ENCODE results near the gene PLCL2.

The PLCL2 gene

DNA sequence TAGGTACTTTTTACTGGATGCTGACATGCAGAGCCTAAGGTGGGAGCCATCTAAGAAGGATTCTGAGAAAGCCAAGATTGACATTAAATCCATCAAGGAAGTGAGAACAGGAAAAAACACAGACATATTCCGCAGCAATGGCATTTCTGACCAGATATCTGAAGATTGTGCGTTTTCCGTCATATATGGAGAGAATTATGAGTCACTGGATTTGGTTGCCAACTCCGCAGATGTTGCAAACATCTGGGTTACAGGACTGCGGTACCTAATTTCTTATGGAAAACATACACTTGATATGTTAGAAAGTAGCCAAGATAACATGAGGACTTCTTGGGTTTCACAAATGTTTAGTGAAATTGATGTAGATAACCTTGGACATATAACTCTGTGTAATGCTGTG is 125.1 kb downstream of the PLCL2 start:
- H3K4me1 ChIP-seq (ENCODE audit: insufficient read depth, low read length): peaks cover 6% of the 10 kb centered on the region
- peaks cover 20% of the 10 kb centered on the region for H3K27me3 ChIP-seq (ENCODE audit: insufficient read depth, low read length)
- H3K9ac ChIP-seq (ENCODE audit: low read depth, low read length): no peak overlapping the region
- H3K4me3 ChIP-seq (ENCODE audit: low read length): no peak overlapping the region
- H3K36me3 ChIP-seq (ENCODE audit: insufficient read depth, low read depth, low read length): no peaks in the 10 kb centered on the region
- no peaks in the 10 kb centered on the region for H3K9me3 ChIP-seq (ENCODE audit: insufficient read depth, low read depth, low read length)
- H3K27ac ChIP-seq (ENCODE audit: low read length): no peak overlapping the region

DNA sequence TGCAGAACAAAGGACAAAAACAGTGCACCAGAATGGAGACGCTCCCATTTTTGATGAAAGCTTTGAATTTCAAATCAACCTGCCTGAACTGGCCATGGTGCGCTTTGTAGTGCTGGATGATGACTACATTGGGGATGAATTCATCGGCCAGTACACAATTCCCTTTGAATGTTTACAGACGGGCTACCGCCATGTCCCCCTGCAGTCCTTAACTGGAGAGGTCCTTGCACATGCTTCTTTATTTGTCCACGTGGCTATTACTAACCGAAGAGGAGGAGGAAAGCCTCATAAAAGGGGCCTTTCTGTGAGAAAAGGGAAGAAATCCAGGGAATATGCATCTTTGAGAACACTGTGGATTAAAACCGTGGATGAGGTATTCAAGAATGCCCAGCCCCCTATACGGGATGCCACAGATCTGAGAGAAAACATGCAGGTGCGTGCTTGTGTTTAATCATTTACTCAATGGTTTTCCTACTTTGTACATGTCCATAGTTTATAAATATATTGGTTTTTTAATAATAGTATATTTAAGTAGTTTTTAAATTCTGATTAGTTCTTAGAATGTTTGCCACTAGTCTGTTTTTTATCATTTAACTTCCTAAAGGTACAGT is 127.1 kb downstream of the PLCL2 start:
- Histone ChIP-seq H3K4me3 (ENCODE audit: low read length) (no peak overlapping the region), H3K4me1 (ENCODE audit: insufficient read depth, low read length) (peaks cover 5% of the 10 kb centered on the region; the same call in 1 of the 2 replicates), H3K9me3 (ENCODE audit: insufficient read depth, low read depth, low read length) (no peaks in the 10 kb centered on the region), H3K27me3 (ENCODE audit: insufficient read depth, low read length) (peaks cover under 1% of the 10 kb centered on the region; the same call in 1 of the 2 replicates), H3K27ac (ENCODE audit: low read length) (no peak overlapping the region), H3K36me3 (ENCODE audit: insufficient read depth, low read depth, low read length) (no peaks in the 10 kb centered on the region), H3K9ac (ENCODE audit: low read depth, low read length) (no peak overlapping the region)

- Histone ChIP-seq H3K27me3 (ENCODE audit: insufficient read depth, low read length) (no peaks in the 10 kb centered on the region), H3K4me1 (ENCODE audit: insufficient read depth, low read length) (peaks cover 8% of the 10 kb centered on the region), H3K4me3 (ENCODE audit: low read length) (no peak overlapping the region), H3K36me3 (ENCODE audit: insufficient read depth, low read depth, low read length) (no peaks in the 10 kb centered on the region), H3K9me3 (ENCODE audit: insufficient read depth, low read depth, low read length) (no peaks in the 10 kb centered on the region), H3K27ac (ENCODE audit: low read length) (no peak overlapping the region), H3K9ac (ENCODE audit: low read depth, low read length) (no peak overlapping the region)
Measured at GRCh38 chr3:17013050-17013449, 128.3 kb downstream of the PLCL2 start.

DNA sequence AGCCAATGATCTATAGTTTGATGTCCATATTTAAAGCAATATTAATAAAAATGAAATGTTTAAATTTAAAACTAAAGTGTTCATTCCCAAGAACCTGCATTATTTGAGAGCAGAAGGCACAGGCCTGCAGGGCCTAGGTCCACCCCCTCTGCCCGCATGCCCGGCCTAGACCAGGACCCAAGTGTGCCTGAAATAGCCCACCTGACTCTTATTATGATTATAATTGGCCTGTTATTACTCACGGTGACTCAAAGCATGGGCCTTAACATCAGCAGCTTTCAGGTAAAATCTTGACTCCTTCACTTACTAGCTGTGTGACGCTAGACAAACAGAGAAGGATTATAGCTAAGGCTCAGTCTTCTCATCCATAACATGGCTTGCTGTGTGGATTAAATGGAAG is 128.8 kb downstream of the PLCL2 start:
- Histone ChIP-seq H3K9ac (ENCODE audit: low read depth, low read length) (no peak overlapping the region), H3K36me3 (ENCODE audit: insufficient read depth, low read depth, low read length) (no peaks in the 10 kb centered on the region)

DNA sequence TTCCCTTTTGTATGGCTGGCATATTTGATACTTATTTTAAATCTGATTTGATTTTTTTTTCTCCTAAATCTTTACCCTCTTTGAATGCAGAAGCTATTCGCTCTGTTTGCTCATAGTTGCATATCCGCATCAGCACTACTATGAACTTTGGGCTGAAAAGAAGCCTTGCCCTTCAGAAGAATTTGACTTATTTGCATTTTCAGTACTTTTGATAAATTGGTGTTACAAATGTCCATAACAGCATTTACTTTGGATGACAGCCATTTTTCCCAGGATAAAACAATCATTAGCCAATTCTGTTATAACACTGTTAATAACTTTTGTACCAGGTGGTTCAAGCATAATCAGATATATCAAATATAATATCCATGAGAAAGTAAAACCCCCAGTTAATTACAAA is 129.5 kb downstream of the PLCL2 start:
- Histone ChIP-seq H3K9ac (ENCODE audit: low read depth, low read length) (no peak overlapping the region), H3K27ac (ENCODE audit: low read length) (no peak overlapping the region), H3K27me3 (ENCODE audit: insufficient read depth, low read length) (no peaks in the 10 kb centered on the region), H3K9me3 (ENCODE audit: insufficient read depth, low read depth, low read length) (no peaks in the 10 kb centered on the region), H3K36me3 (ENCODE audit: insufficient read depth, low read depth, low read length) (no peaks in the 10 kb centered on the region), H3K4me3 (ENCODE audit: low read length) (no peak overlapping the region), H3K4me1 (ENCODE audit: insufficient read depth, low read length) (peaks cover 9% of the 10 kb centered on the region)

More for the DNA sequence above, 128.8 kb downstream of the PLCL2 start:
- H3K4me1 ChIP-seq (ENCODE audit: insufficient read depth, low read length): peaks cover 9% of the 10 kb centered on the region
- no peak overlapping the region for H3K27ac ChIP-seq (ENCODE audit: low read length)
- H3K4me3 ChIP-seq (ENCODE audit: low read length): no peak overlapping the region
- H3K9me3 ChIP-seq (ENCODE audit: insufficient read depth, low read depth, low read length): no peaks in the 10 kb centered on the region
- H3K27me3 ChIP-seq (ENCODE audit: insufficient read depth, low read length): no peaks in the 10 kb centered on the region

GRCh38 chr3:17014709-17015108 is 130.0 kb downstream of the PLCL2 start:
- H3K27ac ChIP-seq (ENCODE audit: low read length): no peak overlapping the region
- peaks cover 9% of the 10 kb centered on the region for H3K4me1 ChIP-seq (ENCODE audit: insufficient read depth, low read length)
- H3K27me3 ChIP-seq (ENCODE audit: insufficient read depth, low read length): no peaks in the 10 kb centered on the region
- H3K9ac ChIP-seq (ENCODE audit: low read depth, low read length): no peak overlapping the region
- no peak overlapping the region for H3K4me3 ChIP-seq (ENCODE audit: low read length)
- no peaks in the 10 kb centered on the region for H3K36me3 ChIP-seq (ENCODE audit: insufficient read depth, low read depth, low read length)
- H3K9me3 ChIP-seq (ENCODE audit: insufficient read depth, low read depth, low read length): no peaks in the 10 kb centered on the region

DNA sequence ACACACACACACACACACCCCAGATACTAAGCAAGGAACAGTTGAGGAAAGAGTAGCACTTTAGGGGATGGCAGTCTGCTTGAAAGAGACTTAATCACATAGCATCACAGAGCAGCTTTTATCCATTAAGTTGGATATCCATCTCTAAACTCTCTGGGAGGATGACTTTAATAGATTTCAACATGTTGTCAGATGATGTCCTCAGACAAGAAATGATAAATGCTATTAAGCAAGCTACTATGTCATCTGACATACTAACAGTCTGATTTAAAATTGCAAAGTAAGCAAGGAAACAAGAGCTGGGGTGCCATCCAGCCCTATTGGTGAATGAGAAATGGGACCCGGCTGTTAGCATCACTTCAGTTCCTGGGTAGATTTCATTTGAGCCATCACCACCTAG is 136.9 kb downstream of the PLCL2 start:
- no peaks in the 10 kb centered on the region for H3K36me3 ChIP-seq (ENCODE audit: insufficient read depth, low read depth, low read length)
- H3K4me3 ChIP-seq (ENCODE audit: low read length): no peak overlapping the region
- H3K9ac ChIP-seq (ENCODE audit: low read depth, low read length): no peak overlapping the region
- peaks cover 4% of the 10 kb centered on the region for H3K4me1 ChIP-seq (ENCODE audit: insufficient read depth, low read length)
- no peaks in the 10 kb centered on the region for H3K27me3 ChIP-seq (ENCODE audit: insufficient read depth, low read length)
- H3K9me3 ChIP-seq (ENCODE audit: insufficient read depth, low read depth, low read length): no peaks in the 10 kb centered on the region
- no peak overlapping the region for H3K27ac ChIP-seq (ENCODE audit: low read length)

GRCh38 chr3:17023006-17023664 is 138.4 kb downstream of the PLCL2 start:
- Histone ChIP-seq H3K4me3 (ENCODE audit: low read length) (no peak overlapping the region), H3K9me3 (ENCODE audit: insufficient read depth, low read depth, low read length) (no peaks in the 10 kb centered on the region), H3K36me3 (ENCODE audit: insufficient read depth, low read depth, low read length) (no peaks in the 10 kb centered on the region), H3K27me3 (ENCODE audit: insufficient read depth, low read length) (no peaks in the 10 kb centered on the region), H3K4me1 (ENCODE audit: insufficient read depth, low read length) (peaks cover under 1% of the 10 kb centered on the region; the same call in 1 of the 2 replicates), H3K27ac (ENCODE audit: low read length) (no peak overlapping the region), H3K9ac (ENCODE audit: low read depth, low read length) (no peak overlapping the region)

- Histone ChIP-seq H3K9me3 (ENCODE audit: insufficient read depth, low read depth, low read length) (no peaks in the 10 kb centered on the region), H3K36me3 (ENCODE audit: insufficient read depth, low read depth, low read length) (no peaks in the 10 kb centered on the region), H3K4me3 (ENCODE audit: low read length) (no peak overlapping the region), H3K27me3 (ENCODE audit: insufficient read depth, low read length) (no peaks in the 10 kb centered on the region), H3K27ac (ENCODE audit: low read length) (no peak overlapping the region), H3K9ac (ENCODE audit: low read depth, low read length) (no peak overlapping the region), H3K4me1 (ENCODE audit: insufficient read depth, low read length) (no peaks in the 10 kb centered on the region)
Measured at GRCh38 chr3:17025594-17026139, 140.9 kb downstream of the PLCL2 start.

GRCh38 chr3:17027318-17027717 is 142.6 kb downstream of the PLCL2 start:
- Histone ChIP-seq H3K4me3 (ENCODE audit: low read length) (no peak overlapping the region), H3K36me3 (ENCODE audit: insufficient read depth, low read depth, low read length) (no peaks in the 10 kb centered on the region), H3K27ac (ENCODE audit: low read length) (no peak overlapping the region), H3K9me3 (ENCODE audit: insufficient read depth, low read depth, low read length) (no peaks in the 10 kb centered on the region), H3K4me1 (ENCODE audit: insufficient read depth, low read length) (no peaks in the 10 kb centered on the region), H3K9ac (ENCODE audit: low read depth, low read length) (no peak overlapping the region), H3K27me3 (ENCODE audit: insufficient read depth, low read length) (no peaks in the 10 kb centered on the region)

- Histone ChIP-seq H3K9me3 (ENCODE audit: insufficient read depth, low read depth, low read length) (no peaks in the 10 kb centered on the region), H3K27ac (ENCODE audit: low read length) (no peak overlapping the region), H3K4me3 (ENCODE audit: low read length) (no peak overlapping the region), H3K27me3 (ENCODE audit: insufficient read depth, low read length) (no peaks in the 10 kb centered on the region), H3K36me3 (ENCODE audit: insufficient read depth, low read depth, low read length) (no peaks in the 10 kb centered on the region), H3K4me1 (ENCODE audit: insufficient read depth, low read length) (no peaks in the 10 kb centered on the region), H3K9ac (ENCODE audit: low read depth, low read length) (no peak overlapping the region)
Measured at GRCh38 chr3:17028363-17028762, 143.6 kb downstream of the PLCL2 start.

DNA sequence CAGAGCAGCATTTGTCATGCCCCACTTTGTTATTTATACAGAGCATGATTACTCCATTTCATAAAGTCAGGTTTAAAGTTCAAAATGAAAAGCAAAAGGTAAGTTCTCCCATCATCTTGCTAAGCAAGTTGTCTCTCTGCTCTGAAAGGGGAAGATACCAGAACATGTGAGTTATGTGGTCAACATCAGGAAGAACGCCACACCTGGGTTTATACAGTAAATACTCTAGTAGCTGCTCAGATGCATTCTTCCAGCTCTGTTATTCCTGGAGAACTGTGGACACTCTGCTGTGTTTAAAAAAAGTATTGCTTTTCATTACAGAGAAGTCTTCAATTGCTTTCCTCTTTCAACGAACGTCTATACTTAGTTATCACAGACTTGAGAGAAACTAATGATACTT is 145.7 kb downstream of the PLCL2 start:
- no peaks in the 10 kb centered on the region for H3K4me1 ChIP-seq (ENCODE audit: insufficient read depth, low read length)
- H3K4me3 ChIP-seq (ENCODE audit: low read length): no peak overlapping the region
- H3K27me3 ChIP-seq (ENCODE audit: insufficient read depth, low read length): no peaks in the 10 kb centered on the region
- no peak overlapping the region for H3K9ac ChIP-seq (ENCODE audit: low read depth, low read length)
- H3K36me3 ChIP-seq (ENCODE audit: insufficient read depth, low read depth, low read length): no peaks in the 10 kb centered on the region
- H3K27ac ChIP-seq (ENCODE audit: low read length): no peak overlapping the region
- no peaks in the 10 kb centered on the region for H3K9me3 ChIP-seq (ENCODE audit: insufficient read depth, low read depth, low read length)

Measured in iPS-20b (cell line).